ENCODE data around the gene FYN. TPM values are rescaled to one million over a fixed set of nuclear protein-coding genes. Genes with fewer than 3 reads are reported as not detected.
A peak's percentile ranks its signal among the peaks of the same experiment; 100 is the strongest.

Gene FYN
- total and polyA plus RNA-seq, 2 of the 4 experiments (the other 2 are of a cell fraction): 30.8 to 36.4 TPM

DNA sequence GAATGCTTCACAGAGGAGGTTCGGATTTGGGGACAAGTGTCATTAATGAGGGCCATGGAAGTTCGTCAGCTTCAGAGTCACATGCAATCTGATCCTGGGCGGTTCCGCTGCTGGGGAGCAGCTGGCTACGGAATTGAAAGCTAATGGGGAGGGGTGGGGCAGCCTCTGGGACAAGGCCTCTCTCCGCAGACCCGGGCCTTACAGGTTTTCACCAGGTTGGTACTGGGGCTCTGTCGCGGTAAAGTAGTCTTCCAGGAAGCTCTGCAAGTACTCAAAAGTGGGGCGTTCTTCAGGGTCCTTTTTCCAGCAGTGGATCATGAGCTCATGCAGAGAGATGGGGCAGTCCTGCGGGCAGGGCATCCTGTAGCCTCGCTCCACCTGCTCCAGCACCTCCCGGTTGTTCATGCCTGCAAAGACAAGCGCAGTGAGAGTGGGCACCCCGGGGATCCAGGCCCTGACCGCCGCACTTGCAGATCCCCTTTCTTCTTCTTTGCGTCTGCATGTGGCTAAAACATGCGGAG, 211.7 kb downstream of the FYN start:
- Histone ChIP-seq H3K79me1 (ENCODE audit: low read depth in 1 of 2, low read length in 2 of 2) (no peaks in the 10 kb centered on the region), H3K4me1 (ENCODE audit: control insufficient read depth, insufficient read depth, low read length) (peaks cover 18% of the 10 kb centered on the region), H2BK15ac (ENCODE audit: low read depth, low read length) (no peak overlapping the region), H2AFZ (replicated peaks; ENCODE audit: low read length, poor library complexity) (no peak overlapping the region), H3K4me2 (ENCODE audit: low read depth, low read length) (no peak overlapping the region), H3K27me3 (ENCODE audit: control insufficient read depth, insufficient read depth, low read length) (no peaks in the 10 kb centered on the region), H2AK9ac (replicated peaks; ENCODE audit: low read depth, low read length, poor library complexity) (no peak overlapping the region), H3K9me3 (ENCODE audit: control insufficient read depth, insufficient read depth, low read length) (no peaks in the 10 kb centered on the region), H3K27ac (ENCODE audit: insufficient read depth, low read length) (no peak overlapping the region), H3K18ac (ENCODE audit: low read depth, low read length) (no peak overlapping the region), H4K5ac (ENCODE audit: low read depth, low read length) (no peak overlapping the region), H3K4me3 (ENCODE audit: insufficient read depth, low read depth, low read length) (no peak overlapping the region), H2AK5ac (ENCODE audit: low read depth, low read length) (no peak overlapping the region), H2BK120ac (ENCODE audit: low read depth, low read length) (no peak overlapping the region), H2BK5ac (ENCODE audit: low read depth, low read length, poor library complexity, severe bottlenecking) (no peak overlapping the region), H3K36me3 (ENCODE audit: control insufficient read depth, insufficient read depth, low read length) (peaks cover 1% of the 10 kb centered on the region; the same call in 1 of the 2 replicates), H3K4ac (ENCODE audit: low read depth, low read length) (no peak overlapping the region), H3K23ac (ENCODE audit: low read depth, low read length) (no peak overlapping the region), H4K8ac (ENCODE audit: low read depth in 2 of 2, low read length in 2 of 2) (no peak overlapping the region), H3K14ac (replicated peaks; ENCODE audit: low read depth, low read length) (no peak overlapping the region), H4K91ac (ENCODE audit: insufficient read depth, low read depth, low read length) (no peak overlapping the region), H4K20me1 (ENCODE audit: insufficient read depth, low read length) (no peaks in the 10 kb centered on the region), H3K9me1 (ENCODE audit: insufficient read depth, low read length) (peaks cover 4% of the 10 kb centered on the region; the same call in 1 of the 2 replicates), H2BK20ac (ENCODE audit: low read depth, low read length) (no peak overlapping the region), H3K9ac (ENCODE audit: low read depth, low read length) (no peak overlapping the region), H3K56ac (ENCODE audit: extremely low read depth, insufficient read depth, low read length) (no peak overlapping the region)
- ATAC-seq (ENCODE audit: low read depth) (no peak), DNase-seq (no peak)
- dilution Hi-C loops (cut with HindIII; ENCODE audit: low sequenced_read_pairs, unreplicated experiment) (no loop called here), intact Hi-C loops (cut with micrococcal nuclease) (no loop called here), in situ Hi-C loops (cut with MboI; ENCODE audit: low sequenced_read_pairs) (no loop called here)
- BruUV-seq (replicated peaks): TSS peak; percentile 71
- ChIA-PET CTCF (no interaction called here), POLR2A (ENCODE audit: unreplicated experiment) (no interaction called here)
- TF ChIP-seq CHD1 (IDR thresholded peaks at IDR 0.05; ENCODE audit: low read depth, low read length) (no peak), RCOR1 (IDR thresholded peaks at IDR 0.05; ENCODE audit: insufficient replicate concordance, low read length) (no peak), SMC3 (IDR thresholded peaks at IDR 0.05; ENCODE audit: low read depth, low read length) (no peak), MAZ (IDR thresholded peaks at IDR 0.05; ENCODE audit: borderline replicate concordance, low read depth, low read length) (no peak), FOS (IDR thresholded peaks at IDR 0.05; ENCODE audit: low read depth, low read length) (no peak), NFE2L2 (IDR thresholded peaks at IDR 0.05; ENCODE audit: low read depth, low read length) (no peak), POLR2A (IDR thresholded peaks at IDR 0.05; ENCODE audit: low read depth, low read length) (no peak), MAFK (IDR thresholded peaks at IDR 0.05; ENCODE audit: low read depth, low read length) (no peak), CEBPB (IDR thresholded peaks at IDR 0.05; ENCODE audit: low read depth, low read length) (no peak), RFX5 (IDR thresholded peaks at IDR 0.05; ENCODE audit: low read depth, low read length) (no peak), RAD21 (IDR thresholded peaks at IDR 0.05; ENCODE audit: low read length) (no peak), MXI1 (IDR thresholded peaks at IDR 0.05; ENCODE audit: borderline replicate concordance, low read depth, low read length) (no peak)
- TF ChIP-seq, protein P1, sequence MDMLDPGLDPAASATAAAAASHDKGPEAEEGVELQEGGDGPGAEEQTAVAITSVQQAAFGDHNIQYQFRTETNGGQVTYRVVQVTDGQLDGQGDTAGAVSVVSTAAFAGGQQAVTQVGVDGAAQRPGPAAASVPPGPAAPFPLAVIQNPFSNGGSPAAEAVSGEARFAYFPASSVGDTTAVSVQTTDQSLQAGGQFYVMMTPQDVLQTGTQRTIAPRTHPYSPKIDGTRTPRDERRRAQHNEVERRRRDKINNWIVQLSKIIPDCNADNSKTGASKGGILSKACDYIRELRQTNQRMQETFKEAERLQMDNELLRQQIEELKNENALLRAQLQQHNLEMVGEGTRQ (IDR thresholded peaks at IDR 0.05; ENCODE audit: low read depth, low read length): no peak
- TF ChIP-seq, protein P2, sequence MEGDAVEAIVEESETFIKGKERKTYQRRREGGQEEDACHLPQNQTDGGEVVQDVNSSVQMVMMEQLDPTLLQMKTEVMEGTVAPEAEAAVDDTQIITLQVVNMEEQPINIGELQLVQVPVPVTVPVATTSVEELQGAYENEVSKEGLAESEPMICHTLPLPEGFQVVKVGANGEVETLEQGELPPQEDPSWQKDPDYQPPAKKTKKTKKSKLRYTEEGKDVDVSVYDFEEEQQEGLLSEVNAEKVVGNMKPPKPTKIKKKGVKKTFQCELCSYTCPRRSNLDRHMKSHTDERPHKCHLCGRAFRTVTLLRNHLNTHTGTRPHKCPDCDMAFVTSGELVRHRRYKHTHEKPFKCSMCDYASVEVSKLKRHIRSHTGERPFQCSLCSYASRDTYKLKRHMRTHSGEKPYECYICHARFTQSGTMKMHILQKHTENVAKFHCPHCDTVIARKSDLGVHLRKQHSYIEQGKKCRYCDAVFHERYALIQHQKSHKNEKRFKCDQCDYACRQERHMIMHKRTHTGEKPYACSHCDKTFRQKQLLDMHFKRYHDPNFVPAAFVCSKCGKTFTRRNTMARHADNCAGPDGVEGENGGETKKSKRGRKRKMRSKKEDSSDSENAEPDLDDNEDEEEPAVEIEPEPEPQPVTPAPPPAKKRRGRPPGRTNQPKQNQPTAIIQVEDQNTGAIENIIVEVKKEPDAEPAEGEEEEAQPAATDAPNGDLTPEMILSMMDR (conservative IDR thresholded peaks at IDR 0.05; ENCODE audit: low read depth, low read length): no peak
- TF ChIP-seq, protein P3, sequence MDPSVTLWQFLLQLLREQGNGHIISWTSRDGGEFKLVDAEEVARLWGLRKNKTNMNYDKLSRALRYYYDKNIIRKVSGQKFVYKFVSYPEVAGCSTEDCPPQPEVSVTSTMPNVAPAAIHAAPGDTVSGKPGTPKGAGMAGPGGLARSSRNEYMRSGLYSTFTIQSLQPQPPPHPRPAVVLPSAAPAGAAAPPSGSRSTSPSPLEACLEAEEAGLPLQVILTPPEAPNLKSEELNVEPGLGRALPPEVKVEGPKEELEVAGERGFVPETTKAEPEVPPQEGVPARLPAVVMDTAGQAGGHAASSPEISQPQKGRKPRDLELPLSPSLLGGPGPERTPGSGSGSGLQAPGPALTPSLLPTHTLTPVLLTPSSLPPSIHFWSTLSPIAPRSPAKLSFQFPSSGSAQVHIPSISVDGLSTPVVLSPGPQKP (IDR thresholded peaks at IDR 0.05; ENCODE audit: borderline replicate concordance, low read depth, low read length): no peak
- WGBS, 2 experiments (ENCODE audit: extremely low coverage in 2 of 2, insufficient read length in 1 of 2): 48% methylated on average over 6 of the region's 19 CpGs; no CpG with 5 or more reads in 1 of the 2 experiments

Measured in IMR-90 (cell line).